ACC112 (cell line): ENCODE data around the gene RREB1.

Source experiments
- H2AFZ ChIP-seq: fragments of 200-600 bp; sonication (generic); one replicate; pipeline ENCODE4 v1.6.0; 2017; ENCODE audit warnings: antibody characterized with exemption, low read length; ENCODE audit not compliant: unreplicated experiment
- H3K27ac ChIP-seq: fragments of 200-600 bp; sonication (generic); 2 replicates; pipeline ENCODE4 v1.5.1; 2014; ENCODE audit warnings: low read depth, mild to moderate bottlenecking, antibody characterized with exemption, low read length, moderate library complexity
- H3K27me3 ChIP-seq: fragments of 200-600 bp; sonication (generic); 2 replicates; pipeline ENCODE4 v1.6.1; 2014; ENCODE audit warnings: mild to moderate bottlenecking, antibody characterized with exemption, low read length, moderate library complexity, mixed read lengths; ENCODE audit not compliant: insufficient read depth
- H3K36me3 ChIP-seq: fragments of 200-600 bp; sonication (generic); 2 replicates; pipeline ENCODE4 v1.6.1; 2016; ENCODE audit warnings: mild to moderate bottlenecking, antibody characterized with exemption, low read length, moderate library complexity, mixed read lengths; ENCODE audit not compliant: insufficient read depth
- H3K4me1 ChIP-seq: fragments of 200-600 bp; sonication (generic); one replicate; pipeline ENCODE4 v1.6.1; 2016; ENCODE audit warnings: low read length, mixed read lengths; ENCODE audit not compliant: insufficient read depth, unreplicated experiment, control insufficient read depth
- H3K4me3 ChIP-seq: fragments of 200-600 bp; sonication (generic); 2 replicates; pipeline ENCODE4 v1.5.1; 2014; ENCODE audit warnings: mild to moderate bottlenecking, low read depth, low read length
- H3K79me2 ChIP-seq: fragments of 200-600 bp; sonication (generic); one replicate; pipeline ENCODE4 v1.6.0; 2016; ENCODE audit warnings: low read length; ENCODE audit not compliant: control insufficient read depth, unreplicated experiment, insufficient read depth

RREB1 gene

GRCh38 chr6:7137335-7138045, 29.7 kb downstream of the RREB1 start:
- Histone ChIP-seq H3K27me3 (no peaks in the 10 kb centered on the region), H3K79me2 (peaks cover 87% of the 10 kb centered on the region), H3K36me3 (no peaks in the 10 kb centered on the region), H3K4me1 (peaks cover 40% of the 10 kb centered on the region), H3K4me3 (peak overlapping the region; percentile 59), H3K27ac (peak overlapping the region; percentile 55), H2AFZ (peak overlapping the region; percentile 40)

GRCh38 chr6:7138046-7138531, 30.3 kb downstream of the RREB1 start:
- Histone ChIP-seq H3K27ac (peak overlapping the region; percentile 55), H2AFZ (no peak overlapping the region), H3K4me3 (peak overlapping the region; percentile 59), H3K36me3 (no peaks in the 10 kb centered on the region), H3K4me1 (peaks cover 40% of the 10 kb centered on the region), H3K79me2 (peaks cover 88% of the 10 kb centered on the region), H3K27me3 (no peaks in the 10 kb centered on the region)

DNA sequence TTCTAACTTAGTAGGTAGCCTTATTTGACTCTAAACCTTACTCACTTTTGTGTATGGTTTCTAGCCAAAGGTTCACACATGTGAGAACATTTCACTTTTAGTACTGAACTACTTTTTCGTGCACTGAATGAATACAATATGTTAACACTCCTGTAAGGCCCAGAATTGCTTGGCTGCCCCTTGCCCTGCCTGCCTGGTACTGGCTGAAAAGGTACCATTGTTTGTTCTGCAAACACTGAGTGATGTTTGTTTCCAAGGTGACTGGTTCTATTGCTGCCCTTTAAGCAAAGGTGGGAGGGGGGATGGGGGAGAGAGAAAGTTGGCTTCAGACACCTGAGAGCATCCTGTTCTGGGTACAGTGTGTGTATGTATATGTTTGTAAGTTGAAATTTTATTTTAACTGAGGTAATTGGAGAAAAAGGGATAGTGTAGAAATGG, 31.2 kb downstream of the RREB1 start:
- peaks cover 40% of the 10 kb centered on the region for H3K4me1 ChIP-seq
- H2AFZ ChIP-seq: no peak overlapping the region
- H3K79me2 ChIP-seq: peaks cover 88% of the 10 kb centered on the region
- no peaks in the 10 kb centered on the region for H3K27me3 ChIP-seq
- H3K36me3 ChIP-seq: no peaks in the 10 kb centered on the region
- peak overlapping the region; percentile 55; the same call in 1 of the 2 replicates for H3K27ac ChIP-seq
- no peak overlapping the region for H3K4me3 ChIP-seq

DNA sequence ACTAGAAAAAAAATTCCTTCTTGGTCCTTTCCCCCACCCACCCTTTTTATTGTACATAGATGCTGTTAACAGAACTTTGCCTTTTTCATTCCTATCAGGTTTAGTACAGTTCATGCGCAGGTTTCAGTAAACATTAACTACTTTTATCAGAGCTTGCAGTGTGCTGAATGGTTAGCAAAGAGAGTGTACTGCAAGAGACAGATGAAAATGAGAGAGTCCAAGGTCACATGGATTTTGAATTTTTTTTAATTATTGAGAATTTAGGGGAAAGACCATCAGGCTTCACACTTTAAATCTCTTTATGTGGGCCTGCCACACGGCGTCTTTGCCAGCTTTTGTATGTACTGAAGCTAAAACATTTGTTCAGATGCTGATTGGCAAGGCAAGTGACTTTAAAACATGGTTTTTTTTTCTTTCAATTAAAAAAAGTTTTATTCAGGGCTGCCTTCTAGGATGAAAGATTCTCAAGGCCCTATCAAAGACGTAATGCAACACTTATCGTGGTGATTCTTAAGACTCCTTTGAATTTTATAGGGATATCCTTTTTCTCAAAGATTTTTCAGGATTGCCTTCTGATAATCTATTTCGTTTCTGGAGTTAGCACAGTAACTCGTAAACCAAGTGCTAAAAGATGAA, 32.2 kb downstream of the RREB1 start:
- Histone ChIP-seq H3K36me3 (no peaks in the 10 kb centered on the region), H3K79me2 (peaks cover 87% of the 10 kb centered on the region), H3K4me1 (peaks cover 44% of the 10 kb centered on the region), H3K27ac (peak overlapping the region; percentile 71; the same call in 1 of the 2 replicates), H3K4me3 (peak overlapping the region; percentile 89), H3K27me3 (no peaks in the 10 kb centered on the region), H2AFZ (no peak overlapping the region)

- H3K36me3 ChIP-seq: no peaks in the 10 kb centered on the region
- no peaks in the 10 kb centered on the region for H3K27me3 ChIP-seq
- H3K27ac ChIP-seq: peak overlapping the region; percentile 71
- peaks cover 87% of the 10 kb centered on the region for H3K79me2 ChIP-seq
- peak overlapping the region; percentile 89 for H3K4me3 ChIP-seq
- peak overlapping the region; percentile 82 for H2AFZ ChIP-seq
- H3K4me1 ChIP-seq: peaks cover 47% of the 10 kb centered on the region
Observed at GRCh38 chr6:7140631-7141378, 33.0 kb downstream of the RREB1 start.

GRCh38 chr6:7142228-7142801, 34.6 kb downstream of the RREB1 start:
- Histone ChIP-seq H3K4me3 (no peak overlapping the region), H3K79me2 (peaks cover 90% of the 10 kb centered on the region), H3K36me3 (no peaks in the 10 kb centered on the region), H2AFZ (no peak overlapping the region), H3K4me1 (peaks cover 55% of the 10 kb centered on the region), H3K27ac (no peak overlapping the region), H3K27me3 (no peaks in the 10 kb centered on the region)

DNA sequence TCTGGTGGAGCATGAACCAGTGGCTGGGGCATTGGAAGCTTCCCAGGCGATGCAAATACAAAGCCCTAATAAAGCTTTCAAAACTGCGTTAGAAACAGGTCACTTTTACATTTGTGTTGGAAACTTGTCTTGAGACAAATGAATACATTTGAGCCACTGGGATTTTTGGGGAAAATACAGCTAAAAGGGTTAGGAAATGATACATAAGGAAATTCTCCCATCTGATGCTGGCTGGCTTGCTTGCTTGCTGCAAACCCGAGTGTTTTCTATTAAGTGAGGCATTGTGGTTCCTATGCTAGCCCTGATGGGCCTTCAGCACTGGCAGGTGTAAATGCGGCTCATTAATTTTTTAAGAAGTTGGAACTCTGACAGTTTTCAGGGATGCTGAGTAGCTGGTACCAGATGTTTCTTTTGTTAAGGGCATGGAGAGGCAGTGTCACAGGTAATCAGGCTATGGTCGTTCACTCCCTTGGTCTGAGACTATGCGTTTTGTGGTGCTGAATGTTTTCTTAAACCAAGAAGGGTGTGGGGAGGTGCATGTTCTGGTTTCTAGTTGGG, 35.2 kb downstream of the RREB1 start:
- Histone ChIP-seq H3K36me3 (no peaks in the 10 kb centered on the region), H3K4me1 (peaks cover 55% of the 10 kb centered on the region), H3K27me3 (no peaks in the 10 kb centered on the region), H2AFZ (no peak overlapping the region), H3K4me3 (no peak overlapping the region), H3K27ac (no peak overlapping the region), H3K79me2 (peaks cover 91% of the 10 kb centered on the region)

GRCh38 chr6:7143476-7143974, 35.8 kb downstream of the RREB1 start:
- Histone ChIP-seq H2AFZ (no peak overlapping the region), H3K36me3 (no peaks in the 10 kb centered on the region), H3K4me3 (no peak overlapping the region), H3K79me2 (peaks cover 91% of the 10 kb centered on the region), H3K27me3 (no peaks in the 10 kb centered on the region), H3K4me1 (peaks cover 55% of the 10 kb centered on the region), H3K27ac (no peak overlapping the region)

DNA sequence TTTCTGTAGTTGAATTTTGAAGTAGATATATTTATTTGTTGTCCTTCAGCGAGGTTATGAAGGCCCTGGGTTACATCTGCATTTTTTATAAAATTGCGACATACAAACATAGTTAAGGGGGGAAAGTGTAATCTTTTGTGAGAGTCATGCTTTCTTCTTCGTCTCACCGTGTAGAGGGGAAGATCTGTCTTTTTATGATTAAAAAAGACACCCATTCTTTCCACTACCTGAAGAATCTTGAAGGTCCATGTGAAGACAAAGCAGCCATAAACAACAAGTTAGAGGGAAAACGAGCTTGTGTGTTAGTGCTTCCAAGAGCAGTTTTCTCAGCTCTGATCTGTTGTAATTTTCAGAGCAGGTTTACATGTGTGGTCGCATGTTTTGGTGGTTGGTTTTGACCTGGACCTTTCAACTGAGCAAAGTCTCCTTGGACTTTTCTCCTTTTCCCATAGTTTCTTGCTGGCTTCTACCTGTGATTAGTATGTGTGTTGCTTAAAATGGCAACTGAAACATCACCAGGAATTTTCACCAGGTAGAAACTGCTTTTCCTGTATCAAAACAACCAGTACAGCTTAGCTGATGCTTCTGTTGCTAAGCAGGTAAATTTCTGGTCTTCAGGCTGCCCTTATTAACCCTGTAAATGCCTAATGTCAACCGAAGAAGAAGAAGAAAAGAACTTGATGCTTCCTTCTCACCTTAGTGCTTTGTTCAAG, 37.3 kb downstream of the RREB1 start:
- peaks cover 45% of the 10 kb centered on the region for H3K4me1 ChIP-seq
- peaks cover 88% of the 10 kb centered on the region for H3K79me2 ChIP-seq
- H3K4me3 ChIP-seq: no peak overlapping the region
- H3K27ac ChIP-seq: no peak overlapping the region
- no peaks in the 10 kb centered on the region for H3K36me3 ChIP-seq
- H2AFZ ChIP-seq: no peak overlapping the region
- H3K27me3 ChIP-seq: no peaks in the 10 kb centered on the region

DNA sequence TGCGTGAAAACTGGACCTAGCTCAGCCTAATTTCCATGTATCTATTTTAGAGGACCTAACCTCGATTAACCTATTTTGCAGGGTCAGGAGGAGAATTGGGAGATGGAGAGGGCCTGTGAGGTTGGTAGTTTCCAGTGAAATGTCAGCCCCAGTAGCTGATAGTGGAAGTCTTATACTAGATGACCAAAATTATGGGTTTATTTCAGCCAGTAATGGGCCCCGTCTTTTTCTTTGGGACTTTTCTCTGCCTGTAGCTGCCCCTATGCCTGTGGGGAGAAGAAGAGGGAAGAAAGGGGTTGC, 37.8 kb downstream of the RREB1 start:
- Histone ChIP-seq H2AFZ (no peak overlapping the region), H3K4me1 (peaks cover 40% of the 10 kb centered on the region), H3K27me3 (no peaks in the 10 kb centered on the region), H3K36me3 (no peaks in the 10 kb centered on the region), H3K27ac (no peak overlapping the region), H3K4me3 (no peak overlapping the region), H3K79me2 (peaks cover 88% of the 10 kb centered on the region)
